ENCODE data around the gene NAP1L5.

The NAP1L5 gene

GRCh38 chr4:88660446-88661294 lies 37.0 kb downstream of the NAP1L5 start:
- no peak for DNase-seq (ENCODE audit: low read depth in 2 of 2)

GRCh38 chr4:88659890-88660208 lies 37.8 kb downstream of the NAP1L5 start:
- no peak for DNase-seq (ENCODE audit: low read depth in 2 of 2)

GRCh38 chr4:88659055-88659889 lies 38.4 kb downstream of the NAP1L5 start:
- no peak for DNase-seq (ENCODE audit: low read depth in 2 of 2)

- no peak for DNase-seq (ENCODE audit: low read depth in 2 of 2)
These were observed 42.4 kb downstream of the NAP1L5 start for GRCh38 chr4:88655226-88655625.

GRCh38 chr4:88653371-88653946 lies 44.2 kb downstream of the NAP1L5 start:
- DNase-seq (ENCODE audit: low read depth in 2 of 2), result no peak

- DNase-seq (ENCODE audit: low read depth in 2 of 2), result no peak
These were observed 47.9 kb downstream of the NAP1L5 start for GRCh38 chr4:88649716-88650115.

GRCh38 chr4:88646528-88647280 lies 50.9 kb downstream of the NAP1L5 start:
- no peak for DNase-seq (ENCODE audit: low read depth in 2 of 2)

GRCh38 chr4:88645994-88646393 lies 51.6 kb downstream of the NAP1L5 start:
- no peak for DNase-seq (ENCODE audit: low read depth in 2 of 2)

Data from activated CD8-positive, alpha-beta memory T cell treated with anti-CD3 and anti-CD28 coated beads for 4 hours (primary cell).